ENCODE data around the gene CNIH1. TPM values are rescaled to one million over a fixed set of nuclear protein-coding genes. Genes with fewer than 3 reads are reported as not detected.
A peak's percentile ranks its signal among the peaks of the same experiment; 100 is the strongest.
"Not testable (repeated sequence)": the region's sequence is repeated elsewhere in the genome, so short reads cannot be mapped to it uniquely, and the experiment has no call there.

The CNIH1 gene
- total and polyA plus RNA-seq, 4 experiments from 2014 or later = 46.9 to 128 (median 71.6) TPM

- no peak for DNase-seq
- ChIA-PET POLR2A (ENCODE audit: partially characterized antibody) (no interaction called here), CTCF (ENCODE audit: partially characterized antibody) (no interaction called here)
- H3K9me3 Mint-ChIP-seq = no peaks in the 10 kb centered on the region
- Histone ChIP-seq H3K27ac (ENCODE audit: low read depth, low read length) (no peak overlapping the region), H3K9me3 (ENCODE audit: control insufficient read depth in 1 of 2, low read length in 2 of 2) (no peaks in the 10 kb centered on the region), H3K27me3 (ENCODE audit: insufficient read depth, low read length) (no peaks in the 10 kb centered on the region), H3K36me3 (ENCODE audit: insufficient read depth, low read length) (peaks cover 13% of the 10 kb centered on the region), H3K4me3 (ENCODE audit: low read length in 2 of 2) (no peak overlapping the region), H3K4me1 (ENCODE audit: insufficient read depth, low read length) (no peaks in the 10 kb centered on the region)
- intact Hi-C loops (cut with micrococcal nuclease) = no loop called here
- H3K27me3 Mint-ChIP-seq = no peaks in the 10 kb centered on the region
- H3K4me3 Mint-ChIP-seq = no peak overlapping the region
- H3K27ac Mint-ChIP-seq = no peak overlapping the region
- peaks cover 0 to 6% (median under 1%) of the 10 kb centered on the region in 4 donors for H3K4me1 Mint-ChIP-seq
- peaks cover 33 to 58% of the 10 kb centered on the region in 2 donors for H3K36me3 Mint-ChIP-seq
Observed at GRCh38 chr14:54425068-54425467, 16.1 kb downstream of the CNIH1 start.

- no peak overlapping the region for H3K4me3 ChIP-seq (ENCODE audit: low read length in 2 of 2)
- no peak overlapping the region for H3K27ac ChIP-seq (ENCODE audit: low read depth, low read length)
- intact Hi-C loops (cut with micrococcal nuclease) = no loop called here
- H3K4me1 ChIP-seq (ENCODE audit: insufficient read depth, low read length) = no peaks in the 10 kb centered on the region
- Mint-ChIP-seq H3K4me3 (no peak overlapping the region), H3K27me3 (no peaks in the 10 kb centered on the region), H3K36me3 (peaks cover 27 to 52% of the 10 kb centered on the region in 2 donors), H3K9me3 (no peaks in the 10 kb centered on the region), H3K4me1 (peaks cover 0 to 6% (median under 1%) of the 10 kb centered on the region in 4 donors), H3K27ac (peak overlapping the region in 1 of 7 donors; percentile 32)
- no peaks in the 10 kb centered on the region for H3K27me3 ChIP-seq (ENCODE audit: insufficient read depth, low read length)
- ChIA-PET CTCF (ENCODE audit: partially characterized antibody) (interaction anchor here (1.3 to 2.0 kb wide), 2 partner anchors 10 to 18 kb away, joined by 4 to 6 read pairs; no protein-coding TSS in a partner anchor), POLR2A (ENCODE audit: partially characterized antibody) (interaction anchor here (0.9 kb wide), 1 partner anchor 11 kb away, joined by 4 read pairs; no protein-coding TSS in a partner anchor)
- no peak for DNase-seq
- H3K36me3 ChIP-seq (ENCODE audit: insufficient read depth, low read length) = peaks cover 13% of the 10 kb centered on the region
- no peaks in the 10 kb centered on the region for H3K9me3 ChIP-seq (ENCODE audit: control insufficient read depth in 1 of 2, low read length in 2 of 2)
Observed at GRCh38 chr14:54424479-54424901, 16.7 kb downstream of the CNIH1 start.

- ChIA-PET POLR2A (ENCODE audit: partially characterized antibody) (interaction anchor here (0.9 kb wide), 1 partner anchor 11 kb away, joined by 4 read pairs; no protein-coding TSS in a partner anchor), CTCF (ENCODE audit: partially characterized antibody) (interaction anchor here (0.5 to 2.0 kb wide), 3 partner anchors 11 to 666 kb away, joined by 4 to 6 read pairs (median 5); no protein-coding TSS in a partner anchor)
- H3K4me1 ChIP-seq (ENCODE audit: insufficient read depth, low read length) = no peaks in the 10 kb centered on the region
- intact Hi-C loops (cut with micrococcal nuclease) = no loop called here
- Mint-ChIP-seq H3K36me3 (peaks cover 22 to 47% of the 10 kb centered on the region in 2 donors), H3K4me1 (peaks cover 0 to 6% (median under 1%) of the 10 kb centered on the region in 4 donors), H3K4me3 (no peak overlapping the region), H3K27ac (peak overlapping the region in 1 of 7 donors; percentile 32), H3K9me3 (no peaks in the 10 kb centered on the region), H3K27me3 (no peaks in the 10 kb centered on the region)
- H3K4me3 ChIP-seq (ENCODE audit: low read length in 2 of 2) = no peak overlapping the region
- H3K9me3 ChIP-seq (ENCODE audit: control insufficient read depth in 1 of 2, low read length in 2 of 2) = no peaks in the 10 kb centered on the region
- peaks cover 13% of the 10 kb centered on the region for H3K36me3 ChIP-seq (ENCODE audit: insufficient read depth, low read length)
- H3K27ac ChIP-seq (ENCODE audit: low read depth, low read length) = no peak overlapping the region
- no peak for DNase-seq
- no peaks in the 10 kb centered on the region for H3K27me3 ChIP-seq (ENCODE audit: insufficient read depth, low read length)
Observed at GRCh38 chr14:54423991-54424390, 17.2 kb downstream of the CNIH1 start.

GRCh38 chr14:54420478-54421142 lies 20.6 kb downstream of the CNIH1 start:
- H3K4me1 ChIP-seq (ENCODE audit: insufficient read depth, low read length) = no peaks in the 10 kb centered on the region
- no peaks in the 10 kb centered on the region for H3K36me3 ChIP-seq (ENCODE audit: insufficient read depth, low read length)
- Mint-ChIP-seq H3K4me1 (peaks cover 0 to 6% (median under 1%) of the 10 kb centered on the region in 4 donors), H3K9me3 (no peaks in the 10 kb centered on the region), H3K27me3 (no peaks in the 10 kb centered on the region), H3K36me3 (peaks cover 6 to 21% of the 10 kb centered on the region in 2 donors), H3K4me3 (no peak overlapping the region), H3K27ac (peak overlapping the region in 3 of 7 donors; percentile 50 to 64 (median 58))
- no peak for DNase-seq
- H3K27me3 ChIP-seq (ENCODE audit: insufficient read depth, low read length) = no peaks in the 10 kb centered on the region
- POLR2A ChIA-PET (ENCODE audit: partially characterized antibody) = no interaction called here
- intact Hi-C loops (cut with micrococcal nuclease) = loop anchor here (1.0 kb wide), 1 partner anchor 54 kb away; no protein-coding TSS in a partner anchor
- H3K27ac ChIP-seq (ENCODE audit: low read depth, low read length) = no peak overlapping the region
- H3K9me3 ChIP-seq (ENCODE audit: control insufficient read depth in 1 of 2, low read length in 2 of 2) = no peaks in the 10 kb centered on the region
- H3K4me3 ChIP-seq (ENCODE audit: low read length in 2 of 2) = no peak overlapping the region
- CTCF ChIA-PET (ENCODE audit: partially characterized antibody) = interaction anchor here (0.6 to 1.1 kb wide), 4 partner anchors 8 to 89 kb away, joined by 3 to 4 read pairs (median 4); partner anchors contain the start of gene CGRRF1

GRCh38 chr14:54411371-54411770 lies 29.8 kb downstream of the CNIH1 start:
- no peaks in the 10 kb centered on the region for H3K36me3 Mint-ChIP-seq

GRCh38 chr14:54410215-54410614 lies 31.0 kb downstream of the CNIH1 start:
- Histone ChIP-seq H3K4me1 (ENCODE audit: insufficient read depth, low read length) (no peaks in the 10 kb centered on the region), H3K27ac (ENCODE audit: low read depth, low read length) (no peak overlapping the region), H3K4me3 (ENCODE audit: low read length in 2 of 2) (no peak overlapping the region), H3K9me3 (ENCODE audit: control insufficient read depth in 1 of 2, low read length in 2 of 2) (no peaks in the 10 kb centered on the region), H3K27me3 (ENCODE audit: insufficient read depth, low read length) (no peaks in the 10 kb centered on the region), H3K36me3 (ENCODE audit: insufficient read depth, low read length) (no peaks in the 10 kb centered on the region)
- Mint-ChIP-seq H3K9me3 (peaks cover 0 to 3% (median 0%) of the 10 kb centered on the region in 8 donors), H3K27me3 (no peaks in the 10 kb centered on the region), H3K27ac (no peak overlapping the region), H3K4me1 (peaks cover 0 to 4% (median 0%) of the 10 kb centered on the region in 4 donors), H3K36me3 (no peaks in the 10 kb centered on the region), H3K4me3 (no peak overlapping the region)
- CTCF ChIA-PET (ENCODE audit: partially characterized antibody) = no interaction called here
- intact Hi-C loops (cut with micrococcal nuclease) = no loop called here
- DNase-seq = no peak
- POLR2A ChIA-PET (ENCODE audit: partially characterized antibody) = no interaction called here

More at GRCh38 chr14:54411371-54411770, 29.8 kb downstream of the CNIH1 start:
- H3K27ac Mint-ChIP-seq = no peak overlapping the region
- Histone ChIP-seq H3K27ac (ENCODE audit: low read depth, low read length) (no peak overlapping the region), H3K4me1 (ENCODE audit: insufficient read depth, low read length) (no peaks in the 10 kb centered on the region), H3K27me3 (ENCODE audit: insufficient read depth, low read length) (no peaks in the 10 kb centered on the region), H3K4me3 (ENCODE audit: low read length in 2 of 2) (no peak overlapping the region), H3K36me3 (ENCODE audit: insufficient read depth, low read length) (no peaks in the 10 kb centered on the region), H3K9me3 (ENCODE audit: control insufficient read depth in 1 of 2, low read length in 2 of 2) (no peaks in the 10 kb centered on the region)
- ChIA-PET POLR2A (ENCODE audit: partially characterized antibody) (no interaction called here), CTCF (ENCODE audit: partially characterized antibody) (interaction anchor here (1.4 kb wide), 1 partner anchor 14 kb away, joined by 3 read pairs; the partner anchor contains the start of gene CDKN3)
- intact Hi-C loops (cut with micrococcal nuclease) = no loop called here
- H3K4me3 Mint-ChIP-seq = no peak overlapping the region
- no peaks in the 10 kb centered on the region for H3K27me3 Mint-ChIP-seq
- no peak for DNase-seq
- peaks cover 0 to 1% (median 0%) of the 10 kb centered on the region in 4 donors for H3K4me1 Mint-ChIP-seq
- peaks cover 0 to 2% (median 0%) of the 10 kb centered on the region in 8 donors for H3K9me3 Mint-ChIP-seq

- intact Hi-C loops (cut with micrococcal nuclease); H3K36me3 ChIP-seq (ENCODE audit: insufficient read depth, low read length); H3K4me3 ChIP-seq (ENCODE audit: low read length in 2 of 2); H3K4me1 Mint-ChIP-seq; DNase-seq; H3K27ac ChIP-seq (ENCODE audit: low read depth, low read length); POLR2A ChIA-PET (ENCODE audit: partially characterized antibody); H3K9me3 Mint-ChIP-seq; H3K27ac Mint-ChIP-seq; H3K27me3 ChIP-seq (ENCODE audit: insufficient read depth, low read length); H3K27me3 Mint-ChIP-seq; H3K9me3 ChIP-seq (ENCODE audit: control insufficient read depth in 1 of 2, low read length in 2 of 2); H3K36me3 Mint-ChIP-seq; H3K4me1 ChIP-seq (ENCODE audit: insufficient read depth, low read length); H3K4me3 Mint-ChIP-seq: not testable (repeated sequence)
- CTCF ChIA-PET (ENCODE audit: partially characterized antibody) = interaction anchor here (0.9 kb wide), 1 partner anchor 31 kb away, joined by 3 read pairs; no protein-coding TSS in a partner anchor
Observed at GRCh38 chr14:54403401-54404005, 37.7 kb downstream of the CNIH1 start.
